HG02571 (cell line): Measurements from ENCODE around the gene CHRNA4.

Experiments
- ATAC-seq: cut with Tn5 transposase; IDR thresholded peaks from one replicate; pipeline ENCODE4 v1.9.1; 2021; ENCODE audit warnings: mild to moderate bottlenecking, moderate library complexity; ENCODE audit not compliant: unreplicated experiment

CHRNA4 gene

GRCh38 chr20:63379296-63379695, 18.1 kb upstream of the CHRNA4 start:
- no peak for ATAC-seq

DNA sequence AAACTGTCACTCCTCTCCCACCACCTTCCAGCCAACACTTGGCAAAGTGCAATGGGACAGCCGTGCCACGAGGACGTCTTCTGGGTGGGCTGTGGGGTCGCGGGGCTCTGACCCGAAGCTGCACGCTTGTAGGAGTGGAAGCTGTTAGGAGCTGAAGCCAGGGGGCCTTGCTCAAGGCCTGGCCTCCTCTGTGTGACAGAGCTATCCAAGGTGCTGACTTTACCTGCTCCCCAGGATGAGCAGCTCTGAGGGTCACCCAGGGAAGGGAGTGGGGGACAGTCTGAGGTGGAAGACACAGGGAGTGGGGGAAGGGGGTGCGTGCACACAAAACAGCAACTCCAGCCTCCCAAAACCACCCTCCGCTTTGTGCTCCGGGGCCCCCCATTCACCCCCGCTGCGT, 17.5 kb upstream of the CHRNA4 start:
- no peak for ATAC-seq

- no peak for ATAC-seq
Measured at GRCh38 chr20:63377951-63378381, 16.8 kb upstream of the CHRNA4 start.

GRCh38 chr20:63377256-63377941, 16.2 kb upstream of the CHRNA4 start:
- no peak for ATAC-seq

GRCh38 chr20:63376283-63377250, 15.4 kb upstream of the CHRNA4 start:
- no peak for ATAC-seq

GRCh38 chr20:63375438-63375837, 14.3 kb upstream of the CHRNA4 start:
- ATAC-seq: no peak

DNA sequence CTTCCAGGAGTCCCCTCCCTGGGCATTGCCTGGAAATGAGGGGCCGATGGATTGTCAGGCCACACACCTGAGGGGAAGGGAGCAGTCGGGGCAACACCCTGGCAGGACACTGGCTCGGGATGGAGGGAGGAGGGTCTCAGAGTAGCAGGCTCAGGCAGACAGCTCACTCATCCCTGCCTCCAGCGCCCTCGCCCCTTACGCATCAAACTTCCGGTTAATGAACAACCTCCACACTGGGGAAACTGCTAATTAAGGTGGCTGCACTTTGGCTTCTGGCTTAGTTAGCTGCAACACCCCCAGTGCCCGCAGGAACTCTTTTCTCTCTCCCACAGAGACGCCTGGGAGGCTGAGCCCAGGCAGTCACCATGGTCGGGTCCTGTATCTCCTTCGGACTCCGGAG, 13.4 kb upstream of the CHRNA4 start:
- ATAC-seq: no peak

GRCh38 chr20:63373996-63374395, 12.8 kb upstream of the CHRNA4 start:
- ATAC-seq: no peak

GRCh38 chr20:63372971-63373885, 12.1 kb upstream of the CHRNA4 start:
- ATAC-seq: no peak

DNA sequence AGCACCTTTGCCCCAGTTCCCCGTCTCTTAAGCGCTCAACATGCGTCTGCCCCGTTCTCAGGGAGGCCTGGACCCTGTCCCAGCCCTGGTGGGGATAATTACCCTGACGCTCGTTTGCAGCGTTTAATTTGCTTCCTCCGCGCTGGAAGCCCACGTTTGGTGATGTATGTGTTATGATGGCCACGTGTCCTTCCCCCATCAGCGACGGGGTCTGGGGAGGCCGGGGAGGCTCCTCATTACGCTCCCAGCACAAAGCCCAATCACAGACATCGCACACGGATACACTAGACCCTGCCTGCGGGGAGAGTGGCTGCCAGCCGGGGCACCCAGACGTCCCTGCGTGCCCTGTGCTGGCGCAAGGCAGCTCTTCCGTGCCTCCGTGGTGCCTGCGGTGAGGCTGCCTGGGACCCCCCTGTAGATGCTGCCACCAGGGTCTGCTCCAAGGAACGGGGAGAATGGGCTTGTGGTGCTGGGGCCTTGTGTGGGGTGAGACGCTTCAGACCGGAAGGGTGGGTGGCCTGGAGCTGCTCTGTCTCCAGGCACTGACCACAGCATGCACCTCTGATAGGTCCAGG, 10.2 kb upstream of the CHRNA4 start:
- no peak for ATAC-seq

DNA sequence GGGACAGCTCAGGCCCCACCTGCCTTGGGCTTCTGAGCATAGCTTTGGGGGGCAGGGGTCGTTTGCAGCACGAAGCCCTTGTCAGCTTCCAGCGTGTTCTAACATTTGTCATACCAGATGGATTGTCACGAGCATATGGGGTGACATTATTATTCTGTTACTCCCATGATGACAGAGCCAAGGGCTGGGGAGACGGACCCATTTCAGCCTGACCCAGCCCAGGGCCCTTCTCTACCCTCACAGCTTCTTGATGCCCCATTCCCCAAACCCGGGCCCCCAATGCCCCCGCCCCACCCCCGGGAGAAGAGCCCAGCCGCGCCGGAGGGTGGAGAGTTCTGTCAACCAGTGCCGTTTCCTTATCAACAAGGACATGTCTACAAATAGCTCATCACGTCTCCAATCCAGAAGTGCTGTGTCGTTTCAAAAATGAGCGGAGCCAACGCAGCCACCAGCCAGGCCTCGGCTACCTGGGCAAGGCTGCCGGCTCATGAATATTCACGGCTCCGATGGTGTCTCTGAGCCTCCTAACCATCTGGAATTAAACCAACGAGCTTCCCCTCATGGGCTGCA, 9.6 kb upstream of the CHRNA4 start:
- no peak for ATAC-seq

DNA sequence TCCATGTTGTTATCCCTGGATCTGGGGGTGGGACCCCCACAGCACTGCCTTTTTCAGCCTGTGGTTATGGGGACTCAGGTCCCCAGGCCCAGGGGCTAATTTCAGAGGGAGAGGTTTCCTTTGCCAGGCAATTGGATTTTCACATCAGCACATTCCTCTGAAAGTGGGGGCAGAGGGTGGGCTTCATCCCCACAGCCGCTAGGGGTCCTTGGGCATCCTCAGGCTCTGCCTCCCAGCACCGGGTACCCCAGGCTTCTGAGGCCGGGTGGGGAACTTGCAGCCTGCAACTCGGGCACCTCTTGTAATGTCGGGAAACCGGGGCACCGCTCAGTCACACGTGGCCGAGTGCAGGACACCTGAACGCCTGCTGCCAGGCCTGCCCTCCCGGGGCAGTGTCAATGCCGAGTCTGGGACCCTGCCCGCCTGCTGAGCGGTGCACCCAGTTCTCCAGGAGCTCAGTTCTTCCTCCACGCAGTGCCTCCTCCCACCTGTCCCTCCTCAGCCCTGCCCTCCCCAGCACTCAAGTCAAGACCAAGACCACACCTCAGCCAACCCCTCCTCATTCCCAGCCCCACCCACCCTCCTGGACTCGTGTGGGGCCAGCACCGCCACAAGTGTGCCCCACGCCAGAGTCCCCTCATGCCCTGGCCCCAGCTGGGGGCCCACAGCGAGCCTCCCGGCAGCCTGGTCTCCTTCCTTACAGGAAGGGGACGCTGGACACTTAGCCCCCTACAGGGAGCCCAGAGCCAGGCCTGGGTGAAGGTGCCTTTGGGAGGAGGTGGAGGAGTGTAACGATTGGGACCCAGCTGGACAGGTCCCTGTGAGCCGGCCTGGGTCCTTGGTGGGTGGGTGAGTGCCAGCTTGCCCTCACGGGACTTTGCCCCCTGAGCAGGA, 8.8 kb upstream of the CHRNA4 start:
- ATAC-seq: no peak

DNA sequence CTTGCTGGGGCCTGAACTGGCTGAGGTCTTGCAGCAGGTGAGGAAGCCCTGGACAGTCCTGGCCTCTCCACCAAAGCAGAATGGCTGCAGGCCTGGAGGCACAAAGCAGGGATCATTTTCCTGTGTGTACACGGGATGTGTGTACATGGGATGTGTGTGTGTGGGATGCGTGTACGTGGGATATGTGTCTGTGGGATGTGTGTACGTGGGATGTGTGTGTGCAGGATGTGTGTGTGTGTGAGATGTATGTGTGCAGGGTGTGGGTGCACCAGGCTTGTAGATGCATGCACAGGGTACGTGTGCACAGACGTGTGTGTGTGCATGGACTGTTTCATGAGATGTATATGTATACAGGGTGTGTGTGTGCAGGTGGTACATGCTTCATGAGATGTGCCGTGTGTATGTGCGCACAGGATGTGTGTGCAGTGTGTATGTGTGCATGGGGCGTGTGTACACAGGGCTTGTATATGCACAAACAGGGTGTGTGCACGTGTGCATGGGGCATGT, 7.9 kb upstream of the CHRNA4 start:
- no peak for ATAC-seq

- ATAC-seq: no peak
Measured at GRCh38 chr20:63368151-63368550, 7.0 kb upstream of the CHRNA4 start.

DNA sequence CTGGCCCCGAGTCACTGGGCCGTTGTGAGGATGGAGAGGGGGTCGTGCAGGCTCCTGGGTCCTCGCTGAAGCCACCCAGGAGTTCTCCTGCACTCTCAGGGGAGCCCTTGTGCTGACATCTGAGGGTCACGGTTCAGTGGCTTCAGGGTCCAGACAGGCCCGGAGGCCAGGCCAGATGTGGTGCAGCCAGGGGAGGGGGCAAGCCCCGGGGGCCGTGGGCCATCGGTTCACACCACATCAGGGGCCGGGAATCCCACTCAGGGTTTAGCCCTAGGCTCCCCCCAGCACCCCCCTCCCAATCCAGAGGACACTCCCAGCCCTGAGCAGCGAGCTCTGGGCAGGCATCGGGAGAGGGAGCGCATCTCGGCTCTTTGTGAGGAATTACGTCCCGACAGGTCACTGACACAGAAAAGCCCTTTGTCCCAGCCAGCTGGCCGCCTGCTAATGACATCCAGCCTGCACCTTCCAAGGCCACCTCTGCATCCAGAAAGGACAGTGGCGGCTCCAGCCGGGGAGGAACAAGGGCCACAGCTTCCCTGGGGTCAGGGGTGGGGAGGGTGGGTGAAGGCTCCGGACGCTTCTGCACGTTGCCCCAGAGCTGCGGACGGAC, 6.4 kb upstream of the CHRNA4 start:
- ATAC-seq: no peak

- no peak for ATAC-seq
Measured at GRCh38 chr20:63366390-63367365, 5.5 kb upstream of the CHRNA4 start.

DNA sequence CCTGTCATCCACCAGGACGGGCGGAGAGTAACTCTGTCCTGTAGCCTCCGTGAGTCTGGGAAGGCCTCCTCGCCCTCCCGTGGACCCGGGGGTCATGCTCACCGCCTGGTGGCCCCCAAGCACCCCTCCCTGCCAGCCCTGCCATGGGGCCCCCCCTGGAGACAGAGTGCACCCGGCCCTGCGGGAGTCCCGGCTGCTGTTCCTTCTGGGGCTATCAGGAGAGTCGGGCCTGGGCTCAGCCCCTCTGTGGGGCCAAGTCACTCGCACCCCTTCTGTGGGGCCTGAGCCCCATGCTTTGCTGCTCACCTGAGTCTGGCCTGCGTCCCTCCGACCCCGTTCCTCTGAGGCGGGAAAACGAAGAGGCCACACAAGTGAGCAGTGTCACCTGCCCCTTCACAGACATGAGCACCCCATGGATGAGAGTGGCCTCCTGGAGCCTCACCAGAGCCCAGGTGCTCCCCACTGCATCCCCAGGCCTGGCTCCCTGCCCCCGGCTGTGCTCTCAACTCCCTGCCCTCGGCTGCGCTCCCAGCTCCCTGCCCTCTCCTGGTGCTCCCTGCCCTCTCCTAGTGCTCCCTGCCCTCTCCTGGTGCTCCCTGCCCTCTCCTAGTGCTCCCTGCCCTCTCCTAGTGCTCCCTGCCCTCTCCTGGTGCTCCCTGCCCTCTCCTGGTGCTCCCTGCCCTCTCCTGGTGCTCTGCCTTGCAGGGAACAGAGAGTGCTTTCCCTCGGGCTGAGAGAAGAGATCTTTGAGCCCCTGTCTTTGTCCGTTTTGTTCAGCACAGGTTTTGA, 4.6 kb upstream of the CHRNA4 start:
- ATAC-seq: no peak
